ENCODE data around the gene ARHGAP22. TPM values are rescaled to one million over a fixed set of nuclear protein-coding genes. Genes with fewer than 3 reads are reported as not detected.

ARHGAP22 gene
- total RNA-seq, 1 experiment from 2014 or later: 9.9 TPM

- H3K9me3 ChIP-seq (ENCODE audit: control insufficient read depth in 1 of 2, insufficient read depth in 1 of 2, low read depth in 1 of 2, low read length in 2 of 2): no peaks in the 10 kb centered on the region
- intact Hi-C loops (cut with micrococcal nuclease): no loop called here
- H3K36me3 ChIP-seq (ENCODE audit: control insufficient read depth in 1 of 2, insufficient read depth in 2 of 2, low read length in 2 of 2): no peaks in the 10 kb centered on the region
- no peak for DNase-seq (ENCODE audit: low read depth, low spot score)
- no peaks in the 10 kb centered on the region for H4K20me1 ChIP-seq (ENCODE audit: insufficient read depth)
- H2AFZ ChIP-seq (ENCODE audit: low read depth, low read length, poor library complexity, severe bottlenecking): no peak overlapping the region
- no peak overlapping the region for H3K9ac ChIP-seq (ENCODE audit: low read length)
- H3K27ac ChIP-seq (ENCODE audit: low read depth, low read length): no peak overlapping the region
- ATAC-seq: no peak
- H3K27me3 ChIP-seq (ENCODE audit: insufficient read depth, low read length): no peaks in the 10 kb centered on the region
- no peaks in the 10 kb centered on the region for H3K9me2 ChIP-seq (ENCODE audit: insufficient read depth)
- no TSS peak for BruUV-seq (replicated peaks)
- no peaks in the 10 kb centered on the region for H3K4me1 ChIP-seq (ENCODE audit: control insufficient read depth in 1 of 2, insufficient read depth in 2 of 2, low read length in 2 of 2)
- ChIA-PET POLR2A (no interaction called here), CTCF (interaction anchor here (0.7 kb wide), 1 partner anchor 56 kb away, joined by 3 read pairs; no protein-coding TSS in a partner anchor), RAD21 (ENCODE audit: low non-redundant PET in 1 of 2, low total read pairs in 2 of 2, uncharacterized antibody in 2 of 2, unreplicated experiment in 2 of 2) (no interaction called here)
- TF ChIP-seq RAD21 (IDR thresholded peaks at IDR 0.05; ENCODE audit: low read depth) (no peak), EZH2phosphoT487 (IDR thresholded peaks at IDR 0.05; ENCODE audit: borderline replicate concordance) (no peak), ZNF274 (IDR thresholded peaks at IDR 0.05; ENCODE audit: low read depth, low read length) (no peak), ZFX (IDR thresholded peaks at IDR 0.05) (no peak), MAX (IDR thresholded peaks at IDR 0.05) (no peak), CEBPB (IDR thresholded peaks at IDR 0.05; ENCODE audit: low read depth) (no peak), EZH2 (IDR thresholded peaks at IDR 0.05) (no peak)
- H3K4me2 ChIP-seq (ENCODE audit: low read length): no peak overlapping the region
- no peaks in the 10 kb centered on the region for H3K79me2 ChIP-seq (ENCODE audit: insufficient read depth, low read length)
- H3K4me3 ChIP-seq (replicated peaks in 1 of 2; ENCODE audit: low read depth in 1 of 2, low read length in 2 of 2): no peak overlapping the region
Measured at GRCh38 chr10:48419714-48420113, 185.2 kb downstream of the ARHGAP22 start.

- no TSS peak for BruUV-seq (replicated peaks)
- Histone ChIP-seq H3K4me2 (ENCODE audit: low read length) (no peak overlapping the region), H2AFZ (ENCODE audit: low read depth, low read length, poor library complexity, severe bottlenecking) (no peak overlapping the region), H3K9ac (ENCODE audit: low read length) (no peak overlapping the region), H4K20me1 (ENCODE audit: insufficient read depth) (no peaks in the 10 kb centered on the region), H3K36me3 (ENCODE audit: control insufficient read depth in 1 of 2, insufficient read depth in 2 of 2, low read length in 2 of 2) (no peaks in the 10 kb centered on the region), H3K9me3 (ENCODE audit: control insufficient read depth in 1 of 2, insufficient read depth in 1 of 2, low read depth in 1 of 2, low read length in 2 of 2) (no peaks in the 10 kb centered on the region), H3K27me3 (ENCODE audit: insufficient read depth, low read length) (no peaks in the 10 kb centered on the region), H3K79me2 (ENCODE audit: insufficient read depth, low read length) (no peaks in the 10 kb centered on the region), H3K27ac (ENCODE audit: low read depth, low read length) (no peak overlapping the region), H3K4me3 (replicated peaks in 1 of 2; ENCODE audit: low read depth in 1 of 2, low read length in 2 of 2) (no peak overlapping the region), H3K4me1 (ENCODE audit: control insufficient read depth in 1 of 2, insufficient read depth in 2 of 2, low read length in 2 of 2) (no peaks in the 10 kb centered on the region), H3K9me2 (ENCODE audit: insufficient read depth) (no peaks in the 10 kb centered on the region)
- ChIA-PET RAD21 (ENCODE audit: low non-redundant PET in 1 of 2, low total read pairs in 2 of 2, uncharacterized antibody in 2 of 2, unreplicated experiment in 2 of 2) (no interaction called here), CTCF (no interaction called here), POLR2A (no interaction called here)
- ATAC-seq (no peak), DNase-seq (ENCODE audit: low read depth, low spot score) (no peak)
- TF ChIP-seq ELF1 (IDR thresholded peaks at IDR 0.05; ENCODE audit: borderline replicate concordance, low read depth): no peak
- TF ChIP-seq TCF7L2 (IDR thresholded peaks at IDR 0.05; ENCODE audit: borderline replicate concordance, extremely low read depth, insufficient read depth, insufficient read length): no peak
- TF ChIP-seq YY1 (IDR thresholded peaks at IDR 0.05; ENCODE audit: extremely low read depth, insufficient replicate concordance, low read depth, low read length): no peak
- no peak for TF ChIP-seq EZH2 (IDR thresholded peaks at IDR 0.05)
- TF ChIP-seq MAX (IDR thresholded peaks at IDR 0.05): no peak
- no peak for TF ChIP-seq ZBTB33 (IDR thresholded peaks at IDR 0.05; ENCODE audit: extremely low read depth, insufficient replicate concordance, low read length)
- intact Hi-C loops (cut with micrococcal nuclease): no loop called here
Measured at GRCh38 chr10:48418189-48418788, 186.6 kb downstream of the ARHGAP22 start.

All from HCT116 (cell line).